Measurements from ENCODE around the gene NUP107.

NUP107 gene

DNA sequence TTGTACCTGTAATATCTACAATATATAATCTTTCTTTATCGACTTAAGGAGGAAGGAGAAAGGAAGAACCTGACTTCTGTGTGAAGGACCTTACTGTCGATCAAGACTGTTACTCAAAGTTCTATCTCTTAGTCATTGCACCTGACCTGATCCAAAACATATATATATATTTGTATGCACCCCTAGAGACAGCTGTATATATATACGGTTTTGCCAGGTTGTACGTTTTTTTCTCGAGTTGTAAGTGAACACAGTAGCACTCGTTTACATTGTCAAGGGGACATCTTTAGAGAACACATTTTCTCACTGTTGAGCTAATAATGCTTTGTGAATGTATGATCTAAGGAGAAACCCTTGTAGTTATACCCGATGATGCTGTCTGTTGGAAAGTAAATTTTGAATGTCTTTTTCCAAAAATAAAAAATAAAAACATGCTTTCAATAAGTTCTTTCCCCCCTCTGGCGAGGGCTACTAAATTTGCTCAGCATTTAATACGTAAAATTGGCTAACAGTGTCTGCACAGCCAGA, 58.7 kb downstream of the NUP107 start:
- no peak for DNase-seq

DNA sequence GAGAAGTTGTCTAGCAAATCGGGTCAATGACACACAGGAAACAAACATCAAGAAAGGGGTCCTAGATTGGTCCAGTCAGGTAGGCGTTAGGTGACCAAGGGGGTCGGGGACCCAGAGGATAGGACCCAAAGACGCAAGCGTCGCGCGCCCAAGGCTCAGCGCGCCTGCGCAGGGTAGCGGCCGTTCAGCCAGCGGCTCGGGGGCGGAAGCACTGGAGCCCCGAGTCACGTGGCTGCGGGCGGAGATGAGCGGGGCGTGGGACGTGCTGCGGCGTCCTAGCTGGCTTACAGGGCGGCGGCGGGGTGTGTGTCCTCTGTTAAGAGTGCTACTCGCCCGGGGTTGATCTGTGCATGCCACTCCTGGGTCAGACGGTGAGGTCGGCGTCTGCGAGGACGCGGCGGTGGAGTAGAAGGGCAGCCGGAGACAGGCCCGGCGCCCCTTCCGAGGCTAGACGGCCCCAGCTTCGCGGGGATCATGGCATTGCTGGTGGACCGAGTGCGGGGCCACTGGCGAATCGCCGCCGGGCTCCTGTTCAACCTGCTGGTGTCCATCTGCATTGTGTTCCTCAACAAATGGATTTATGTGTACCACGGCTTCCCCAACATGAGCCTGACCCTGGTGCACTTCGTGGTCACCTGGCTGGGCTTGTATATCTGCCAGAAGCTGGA, 59.3 kb downstream of the NUP107 start, which contains the start of gene SLC35E3:
SLC35E3 (plus strand) TSS at position 273 of the 668 bp plus-strand sequence; CDS start at position 475, 202 bp downstream.
- peak; percentile 96 for DNase-seq

DNA sequence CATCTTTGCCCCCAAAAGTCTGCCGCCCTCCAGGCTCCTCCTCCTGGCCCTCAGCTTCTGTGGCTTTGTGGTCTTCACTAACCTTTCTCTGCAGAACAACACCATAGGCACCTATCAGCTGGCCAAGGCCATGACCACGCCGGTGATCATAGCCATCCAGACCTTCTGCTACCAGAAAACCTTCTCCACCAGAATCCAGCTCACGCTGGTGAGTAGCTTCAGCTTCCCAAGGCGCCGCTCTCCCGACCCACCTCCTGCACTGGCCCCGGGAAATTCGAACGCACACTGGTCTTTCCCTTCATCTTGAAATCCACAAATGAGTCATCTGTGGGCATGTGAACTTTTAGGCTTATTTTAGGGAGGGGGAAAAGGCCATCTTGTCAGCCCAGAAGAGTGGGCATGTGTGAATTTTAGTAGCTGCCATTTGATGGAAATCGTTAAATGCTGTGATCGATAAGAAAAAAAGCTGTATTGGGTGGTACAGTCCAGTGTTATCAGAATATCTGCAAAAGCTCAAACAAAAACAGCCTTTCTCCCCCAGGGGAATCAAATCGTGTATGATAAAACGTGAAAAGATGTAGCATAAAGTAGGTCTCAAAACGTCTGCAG, 59.9 kb downstream of the NUP107 start:
- DNase-seq, result peak; percentile 71

DNA sequence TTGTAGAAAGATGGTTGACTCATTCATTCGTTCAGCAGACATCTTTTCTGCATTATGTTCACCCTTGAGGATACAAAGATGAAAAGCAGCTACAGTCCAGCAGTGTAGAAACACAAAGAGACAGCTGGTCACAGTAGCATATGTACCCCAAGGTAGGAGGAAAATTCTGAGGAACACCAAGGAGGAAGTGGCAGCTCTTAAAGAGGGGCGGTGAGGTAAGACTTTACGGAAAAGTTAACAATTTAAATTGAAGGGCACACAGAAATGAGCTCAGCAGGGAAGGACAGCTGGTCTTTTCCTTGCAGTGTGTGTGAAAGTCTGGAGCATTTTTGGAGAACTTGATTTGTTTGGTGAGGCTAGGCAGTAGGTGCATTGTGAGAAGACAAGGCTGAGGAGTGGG, 62.7 kb downstream of the NUP107 start:
- DNase-seq, result no peak

DNA sequence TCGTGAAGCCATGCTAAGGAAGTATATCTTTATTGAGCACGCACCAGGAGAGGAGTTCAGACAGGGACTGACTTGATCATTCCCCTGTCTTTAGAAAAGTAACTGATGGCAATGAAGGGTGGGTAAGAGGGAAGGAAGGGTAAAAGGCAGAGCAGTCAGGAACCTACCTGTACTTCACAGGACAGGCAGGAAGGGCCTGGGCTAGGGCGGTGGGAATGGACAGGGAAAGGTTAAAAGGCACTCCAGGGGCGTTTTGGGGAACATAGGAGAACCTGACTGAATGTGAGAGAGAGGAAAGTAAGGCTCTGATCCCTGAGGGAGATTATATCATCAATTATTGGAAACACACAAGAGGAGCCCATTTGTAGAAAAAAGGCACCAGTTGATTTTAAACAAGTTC, 63.1 kb downstream of the NUP107 start:
- DNase-seq, result no peak

DNA sequence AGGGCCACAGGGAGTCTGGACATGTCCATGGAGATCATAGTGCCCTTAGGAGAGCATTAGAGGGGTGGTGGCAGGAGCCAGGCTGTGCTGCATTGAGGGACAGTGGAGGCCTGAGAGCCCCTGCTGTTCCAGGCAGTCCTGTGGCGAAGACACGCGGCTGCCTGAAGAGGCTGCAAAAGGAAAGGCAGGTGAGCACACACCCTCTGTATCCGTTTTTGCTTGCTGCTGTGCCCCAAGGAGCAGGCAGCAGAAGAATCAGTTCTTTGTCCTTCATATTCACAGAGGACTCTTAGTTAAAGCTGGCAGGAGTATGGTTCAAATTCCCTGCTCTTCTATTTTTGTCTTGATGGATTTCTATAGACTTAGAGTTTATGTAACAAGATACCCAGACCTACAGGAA, 63.7 kb downstream of the NUP107 start:
- no peak for DNase-seq

DNA sequence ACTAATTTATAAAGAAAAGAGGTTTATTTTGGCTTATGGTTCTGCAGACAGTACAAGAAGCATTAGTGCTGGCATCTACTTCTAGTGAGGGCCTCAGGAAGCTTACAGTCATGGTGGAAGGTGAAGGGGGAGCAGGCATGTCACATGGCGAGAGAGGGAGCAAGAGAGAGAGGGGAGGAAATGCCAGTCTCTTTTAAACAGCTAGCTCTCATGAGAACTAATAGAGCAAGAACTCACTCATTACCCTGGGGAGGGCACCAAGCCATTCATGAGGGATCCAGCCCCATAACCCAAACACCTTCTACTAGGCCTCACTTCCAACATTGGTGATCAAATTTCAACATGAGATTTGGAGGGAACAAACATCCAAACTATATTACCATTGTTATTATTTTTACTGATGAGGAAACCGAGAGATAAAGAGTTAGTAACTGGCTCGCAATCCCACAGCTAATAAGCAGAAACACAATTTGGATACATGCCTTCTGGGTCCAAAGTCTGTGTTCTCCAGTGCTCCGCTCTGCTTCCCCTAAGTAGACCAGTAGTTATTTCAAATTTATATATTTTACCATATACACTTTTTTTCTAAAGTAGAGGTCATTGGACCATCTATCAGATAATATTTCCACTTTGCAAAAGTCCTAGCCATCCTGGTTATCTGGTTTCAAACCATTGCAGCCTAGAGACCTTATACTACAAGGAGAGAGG, 68.9 kb downstream of the NUP107 start:
- no peak for DNase-seq

DNA sequence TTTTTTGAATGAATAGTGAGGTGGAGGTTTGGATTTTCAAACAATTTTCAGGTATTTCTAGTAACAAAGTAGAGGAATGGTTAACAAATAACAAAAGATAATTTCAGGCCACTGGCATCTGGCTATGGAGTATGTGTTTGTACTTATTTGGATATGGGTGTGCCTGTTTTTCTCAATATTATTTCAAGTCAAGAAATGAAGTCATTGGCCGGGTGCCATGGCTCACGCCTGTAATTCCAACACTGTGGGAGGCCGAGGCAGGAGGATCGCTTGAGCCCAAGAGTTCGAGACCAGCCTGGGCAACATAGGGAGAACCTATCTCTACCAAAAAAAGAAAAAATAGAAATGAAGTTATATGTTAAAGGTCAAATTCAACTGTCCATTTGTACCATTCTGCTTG, 73.1 kb downstream of the NUP107 start:
- no peak for DNase-seq

DNA sequence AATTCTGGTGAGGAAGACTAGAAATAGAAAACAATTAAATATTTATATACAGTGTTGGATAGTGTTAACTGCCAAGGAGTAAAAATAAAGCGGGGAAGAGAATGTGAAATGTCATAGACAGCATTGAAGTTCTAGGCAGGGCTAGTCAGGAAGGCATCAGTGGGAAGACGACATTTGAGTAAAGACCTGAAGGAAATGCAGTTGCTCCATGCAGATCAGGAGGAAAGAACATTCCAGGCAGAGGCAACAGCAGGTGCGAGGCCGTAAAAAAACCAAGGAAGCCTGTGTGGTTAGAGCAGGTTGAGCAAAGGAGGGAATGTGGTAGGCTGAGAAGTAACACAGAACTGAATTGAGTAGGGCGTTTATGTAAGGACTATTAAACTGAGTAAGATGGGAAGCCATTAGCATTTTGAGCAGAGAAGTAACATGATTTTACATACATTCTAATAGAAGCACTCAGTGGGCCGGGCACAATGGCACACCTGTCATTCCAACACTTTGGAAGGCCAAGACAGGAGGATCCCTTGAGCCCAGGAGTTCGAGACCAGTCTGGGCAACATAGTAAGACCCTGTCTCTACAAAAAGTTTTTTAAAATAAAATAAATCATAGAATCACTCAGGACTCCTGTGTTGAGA, 74.1 kb downstream of the NUP107 start:
- DNase-seq, result no peak

DNA sequence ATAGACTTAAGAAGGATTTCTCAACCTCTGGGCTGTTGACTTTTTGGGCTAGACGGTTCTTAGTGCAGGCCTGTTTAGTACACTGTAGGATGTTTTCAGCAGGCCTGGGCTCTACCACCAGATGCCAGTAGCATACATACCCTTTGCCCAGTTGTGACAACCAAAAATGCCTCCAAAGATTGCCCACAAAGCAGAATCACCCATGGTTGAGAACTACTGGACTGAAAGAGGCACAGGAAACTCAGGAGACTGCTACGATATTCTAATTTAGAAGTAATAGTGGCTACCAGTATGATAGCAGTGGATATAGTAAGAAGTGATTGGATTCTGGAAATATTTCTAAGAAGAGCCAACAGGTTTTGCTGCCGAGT, 74.6 kb downstream of the NUP107 start:
- DNase-seq, result no peak

DNA sequence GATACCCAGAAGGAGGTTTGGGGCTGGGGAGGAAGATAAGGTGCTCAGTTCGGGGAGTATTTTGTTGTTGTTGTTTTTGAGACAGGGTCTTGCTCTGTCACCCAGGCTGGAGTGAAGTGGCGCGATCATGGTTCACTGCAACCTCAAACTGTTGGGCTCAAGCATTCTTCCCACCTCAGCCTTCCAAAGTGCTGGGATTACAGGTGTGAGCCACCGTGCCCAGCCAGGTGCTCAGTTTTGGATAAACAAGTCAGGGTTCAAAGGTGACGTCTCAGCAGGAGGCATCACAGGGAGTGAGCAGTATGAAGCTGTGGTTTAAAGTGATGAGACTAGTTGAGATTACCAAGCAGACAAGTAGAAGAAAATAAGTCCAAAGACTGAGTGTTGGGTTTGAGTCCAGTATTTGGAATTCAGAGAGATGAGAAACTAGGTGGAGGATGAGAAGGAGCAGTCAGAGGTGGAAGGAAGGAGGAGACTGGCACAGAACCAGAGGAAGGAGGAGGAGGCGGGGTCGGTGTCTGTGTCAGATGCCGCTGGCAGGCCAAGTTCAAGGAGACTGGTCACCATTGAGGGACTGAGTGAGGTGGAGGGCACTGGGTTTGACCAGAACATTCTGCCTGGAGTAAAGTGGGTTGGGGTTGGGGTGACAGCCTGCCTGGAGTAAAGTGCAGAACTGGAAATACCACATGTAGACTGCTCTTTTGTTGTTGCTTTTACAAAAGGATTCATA, 75.3 kb downstream of the NUP107 start:
- DNase-seq, result no peak

DNA sequence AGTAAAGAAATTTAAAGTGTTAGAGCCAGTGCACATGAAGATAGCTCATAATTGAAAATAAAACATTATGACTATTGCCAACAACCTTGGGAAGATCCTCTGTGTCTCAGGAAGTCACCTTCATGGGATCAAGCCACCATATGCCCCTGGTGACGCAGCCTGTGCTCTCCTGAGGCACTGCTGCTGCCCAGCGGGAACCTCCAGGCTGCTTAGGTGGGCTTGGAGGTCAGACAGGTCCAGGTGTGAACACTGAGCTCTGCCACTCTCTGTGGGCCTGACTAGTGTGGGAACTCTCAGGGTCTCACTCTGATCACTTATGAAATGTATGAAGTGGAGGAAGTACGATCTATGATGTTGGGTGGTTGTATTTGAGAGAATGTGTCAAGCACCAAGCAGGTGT, 75.9 kb downstream of the NUP107 start:
- no peak for DNase-seq

DNA sequence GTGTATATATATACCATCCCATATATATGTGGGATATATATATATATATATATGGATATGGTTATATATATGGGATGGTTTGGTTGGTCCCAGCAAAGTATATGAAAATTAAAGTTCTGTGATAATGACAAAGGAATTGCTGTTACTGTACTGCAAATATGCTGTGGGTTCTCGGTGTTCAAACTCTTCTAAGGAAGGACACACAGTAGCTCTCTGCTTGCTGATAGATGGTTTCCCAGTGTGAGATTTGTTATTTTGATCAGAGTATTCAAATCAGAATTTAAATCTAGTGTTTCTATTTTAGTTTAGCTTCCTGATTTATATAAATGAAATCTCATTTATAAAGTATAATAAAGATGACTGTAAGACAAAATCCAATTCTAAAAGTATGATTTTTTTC, 78.9 kb downstream of the NUP107 start:
- DNase-seq, result no peak

DNA sequence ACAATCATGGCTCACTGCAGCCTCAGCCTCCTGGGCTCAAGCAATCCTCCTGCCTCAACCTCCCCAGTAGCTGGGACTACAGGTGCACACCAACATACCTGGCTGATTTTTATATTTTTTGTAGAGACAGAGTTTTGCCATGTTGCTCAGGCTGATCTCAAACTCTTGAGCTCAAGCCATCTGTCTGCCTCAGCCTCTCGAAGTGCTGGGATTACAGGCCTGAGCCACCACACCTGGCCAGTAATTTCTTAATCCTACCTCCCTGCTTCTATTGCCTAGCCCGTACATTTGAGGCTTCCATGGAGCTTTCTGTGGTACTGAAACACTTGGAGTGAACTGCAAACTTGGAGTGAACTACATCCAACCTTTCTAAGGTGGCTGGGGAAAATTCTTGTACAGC, 79.9 kb downstream of the NUP107 start:
- no peak for DNase-seq

DNA sequence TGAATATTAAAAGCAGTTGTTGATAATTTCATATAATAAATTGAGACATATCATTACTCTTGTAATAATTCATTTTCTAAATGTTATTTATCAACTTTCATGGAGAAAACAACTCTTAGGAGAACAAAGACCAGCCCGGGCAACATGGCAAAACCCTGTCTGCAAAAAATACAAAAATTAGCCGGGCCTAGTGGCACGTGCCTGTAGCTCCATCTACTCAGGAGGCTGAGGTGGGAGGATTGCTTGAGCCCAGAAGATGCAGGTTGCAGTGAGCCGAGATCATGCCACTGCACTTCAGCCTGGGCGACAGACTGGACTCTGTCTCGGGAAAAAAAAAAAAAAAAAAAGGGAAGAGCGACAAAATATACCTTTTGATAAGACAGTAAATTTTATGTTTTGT, 80.4 kb downstream of the NUP107 start:
- DNase-seq, result no peak

DNA sequence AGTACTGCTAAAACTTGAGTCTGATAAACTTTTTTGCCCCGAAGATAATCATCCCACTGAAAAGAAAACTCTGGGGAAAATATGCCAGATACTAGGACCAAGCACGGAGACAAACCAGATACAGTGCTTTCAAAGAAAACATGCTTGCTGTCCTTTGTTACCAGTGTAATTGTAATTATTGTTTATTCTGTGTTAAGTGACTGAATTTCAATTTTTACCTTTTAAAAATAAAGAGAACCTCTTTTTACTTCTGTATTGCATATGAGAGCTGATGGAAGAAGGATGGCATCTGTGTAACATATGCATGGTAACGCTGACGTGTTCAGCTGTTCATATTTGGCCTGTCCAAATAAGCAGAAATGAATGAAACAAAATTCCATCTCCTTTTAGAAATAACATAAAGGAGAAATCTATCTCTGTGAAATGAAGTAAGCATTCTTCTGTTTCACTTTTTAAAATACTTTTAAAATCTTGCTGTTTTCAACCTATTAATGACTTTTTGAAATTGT, 81.7 kb downstream of the NUP107 start:
- no peak for DNase-seq

DNA sequence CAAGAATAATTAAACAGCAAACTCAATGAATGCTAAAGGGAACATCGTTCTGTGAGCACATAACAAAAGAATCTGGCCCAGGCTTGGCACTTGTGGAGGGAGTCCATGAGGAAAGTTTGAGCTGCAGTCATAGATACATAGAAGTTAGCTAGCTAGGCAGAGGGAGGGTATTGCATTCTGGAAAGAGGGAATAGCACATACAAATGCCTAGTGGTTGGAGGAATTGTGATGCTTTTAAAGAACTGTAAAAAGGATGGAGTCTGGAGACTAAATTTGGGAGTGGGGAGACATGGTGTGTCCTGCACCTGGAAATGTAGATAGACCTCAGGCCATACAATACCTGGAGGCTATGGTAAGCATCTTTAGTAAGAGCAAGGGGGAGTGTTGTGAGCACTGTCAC, 83.2 kb downstream of the NUP107 start:
- DNase-seq, result no peak

DNA sequence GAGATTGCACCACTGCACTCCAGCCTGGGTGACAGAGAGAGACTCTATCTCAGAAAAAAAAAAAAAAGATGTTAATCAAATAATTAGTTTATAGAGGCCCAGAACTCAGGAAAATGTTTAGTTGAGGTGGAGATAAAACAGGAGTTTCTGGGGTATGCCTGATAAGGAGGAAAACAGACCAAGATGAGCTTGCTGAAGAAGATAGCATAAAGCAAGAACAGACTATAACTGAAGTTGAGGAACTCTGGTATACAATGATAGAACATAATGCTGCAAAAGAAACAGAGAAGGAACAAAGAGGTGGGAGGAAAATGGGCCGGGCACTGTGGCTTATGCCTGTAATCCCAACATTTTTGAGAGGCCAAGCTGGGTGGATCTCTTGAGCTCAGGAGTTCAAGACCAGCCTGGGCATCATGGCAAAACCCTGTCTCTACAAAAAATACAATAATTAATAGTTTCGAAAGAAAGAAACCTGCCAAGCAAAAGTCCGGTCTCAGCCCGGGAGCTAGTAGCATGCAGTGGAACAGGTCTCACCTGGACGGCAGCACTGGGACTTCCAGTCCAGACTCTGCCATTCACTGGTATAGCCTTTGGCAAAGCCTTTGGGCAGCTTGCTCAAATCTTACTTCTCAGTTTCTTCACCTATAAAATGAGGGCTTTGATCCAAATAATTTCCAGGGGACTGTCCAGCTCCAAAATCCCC, 84.6 kb downstream of the NUP107 start:
- no peak for DNase-seq

DNA sequence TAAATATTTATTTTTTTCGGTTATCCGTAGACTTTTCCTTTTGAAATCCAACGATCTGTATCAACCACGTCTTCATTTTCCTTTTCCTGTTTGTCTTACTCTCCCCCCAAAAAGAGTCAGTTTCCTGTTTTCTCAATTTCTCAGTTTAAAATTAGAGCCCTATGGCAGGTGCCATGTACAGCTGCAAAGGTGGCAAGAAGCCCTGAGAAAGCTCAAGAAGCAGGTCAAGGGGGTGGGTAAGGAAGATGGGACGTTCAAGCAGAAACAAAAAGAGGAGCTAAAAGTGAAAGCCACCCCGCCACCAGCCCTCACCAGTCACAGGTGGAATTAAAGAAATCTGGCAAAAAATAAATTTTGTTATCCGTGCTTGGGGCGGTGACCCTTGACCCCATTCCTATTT, 85.9 kb downstream of the NUP107 start:
- no peak for DNase-seq

DNA sequence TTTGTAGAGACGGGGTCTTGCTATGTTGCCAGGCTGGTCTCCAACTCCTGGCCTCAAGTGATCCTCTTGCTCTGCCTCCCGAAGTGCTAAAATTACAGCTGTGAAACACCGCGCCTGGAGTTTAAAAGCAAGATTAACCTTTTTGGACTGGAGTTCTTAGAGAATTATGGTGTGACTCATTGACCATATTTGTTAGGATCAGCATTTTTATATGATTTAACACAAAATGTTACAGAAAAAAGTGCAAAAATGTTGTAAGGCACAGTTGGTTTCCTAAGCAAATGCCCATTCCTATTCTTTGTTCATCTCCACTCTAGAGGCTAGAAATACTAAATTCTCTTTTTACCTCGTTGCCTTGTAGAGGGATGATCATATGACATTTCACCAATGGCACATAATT, 86.8 kb downstream of the NUP107 start:
- no peak for DNase-seq

DNA sequence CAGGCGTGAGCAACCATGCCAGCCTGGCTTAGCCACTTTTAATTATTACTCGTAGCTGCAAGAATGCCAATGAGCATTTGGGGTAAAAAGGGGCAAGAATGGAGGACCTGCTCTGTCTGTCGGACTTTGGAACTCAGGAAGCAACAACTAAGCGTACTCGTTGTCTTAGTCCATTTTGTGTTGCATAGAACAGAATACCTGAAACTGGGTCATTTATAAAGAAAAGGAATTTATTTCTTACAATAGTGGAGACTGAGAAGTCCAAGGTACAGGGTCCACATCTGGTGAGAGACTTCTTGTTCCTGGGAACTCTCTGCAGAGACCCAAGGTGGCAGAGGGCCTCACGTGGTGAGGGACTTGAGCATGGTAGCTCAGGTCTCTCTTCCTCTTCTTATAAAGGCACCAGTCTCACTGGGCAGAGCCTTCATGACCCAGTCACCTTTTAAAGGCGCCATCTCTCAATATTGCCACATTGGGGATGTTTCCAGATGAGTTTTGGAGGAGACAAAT, 88.4 kb downstream of the NUP107 start:
- no peak for DNase-seq

All from femur (tissue), 1 donor.